HepG2 (cell line): ENCODE results near the gene AS3MT. TPM values are rescaled to one million over a fixed set of nuclear protein-coding genes. Genes with fewer than 3 reads are reported as not detected.

ENCODE experiments used
- ATAC-seq: fragments of 200-7000 bp; cut with Tn5 transposase; 3 replicates; pipeline ENCODE4 v1.9.1; 2020; ENCODE audit warnings: mild to moderate bottlenecking, moderate library complexity
- BruUV-seq: library from RNA; stranded (reverse); fragments of 400-500 nt; replicated peaks from 2 replicates; lab custom pipeline; 2021; lab: Mats Ljungman, UMichigan
- CTCF ChIA-PET: fragments of 300-600 bp; formaldehyde crosslinking; extraction: SDS; loops from one replicate; lab custom pipeline; 2021; ENCODE audit warnings: low total read pairs, inconsistent platforms, low intra/inter-chr PET ratio; lab: Yijun Ruan, JAX
- POLR2A ChIA-PET: fragments of 350-600 bp; sonication (Branson Sonifier 250); formaldehyde crosslinking; loops from one replicate; lab custom pipeline; 2020; ENCODE audit warnings: antibody characterized with exemption, inconsistent platforms; lab: Yijun Ruan, JAX
- DNase-seq: peaks from one replicate; pipeline ENCODE4 v3.0.0-alpha.2; 2015; ENCODE audit warnings: low spot score
- FAIRE-seq: peaks from 3 replicates; lab custom pipeline; 2011; peaks lifted over from hg19 to GRCh38; lab: Jason Lieb, UNC
- H2AFZ ChIP-seq: one replicate; pipeline ENCODE4 v1.6.1; 2011; ENCODE audit warnings: low read length, inconsistent platforms
- H3K27ac ChIP-seq: fragments of 300-600 bp; 3 replicates; pipeline ENCODE4 v1.8.0; 2011; ENCODE audit warnings: mixed run types, mild to moderate bottlenecking, mixed read lengths, low read length, inconsistent platforms; ENCODE audit not compliant: insufficient read depth; ENCODE audit errors: extremely low read length
- H3K27me3 ChIP-seq, 2 experiments: fragments of 200-600 bp in 1 of 2; 2 replicates in 1 of 2; 3 replicates in 1 of 2; pipeline versions ENCODE4 v1.6.0 to v1.8.0; 2011; ENCODE audit warnings: low read length in 2 of 2, mild to moderate bottlenecking in 2 of 2, moderate library complexity in 2 of 2, inconsistent platforms in 1 of 2; ENCODE audit not compliant: insufficient read depth in 2 of 2, control insufficient read depth in 1 of 2
- H3K36me3 ChIP-seq, 2 experiments: fragments of 200-600 bp in 1 of 2; replicated peaks in 1 of 2; 2 replicates in 1 of 2; 3 replicates in 1 of 2; pipeline versions ENCODE4 v1.5.1 to v1.8.0; 2011; ENCODE audit warnings: low read length in 2 of 2, inconsistent platforms in 1 of 2; ENCODE audit not compliant: insufficient read depth in 2 of 2, control insufficient read depth in 1 of 2
- H3K4me1 ChIP-seq: 2 replicates; pipeline ENCODE4 v1.5.1; 2012; ENCODE audit warnings: low read length, inconsistent platforms; ENCODE audit not compliant: insufficient read depth
- H3K4me2 ChIP-seq: 2 replicates; pipeline ENCODE4 v1.6.0; 2011; ENCODE audit warnings: low read depth, low read length, inconsistent platforms
- H3K4me3 ChIP-seq, 3 experiments: fragments of 200-600 bp in 1 of 3; sonication (generic), shearing (Covaris generic) in 1 of 3; replicated peaks in 1 of 3; 2 replicates each; pipeline ENCODE4 v1.5.1; 2011 to 2016; ENCODE audit warnings: low read length in 3 of 3, inconsistent platforms in 2 of 3, low read depth in 2 of 3, mild to moderate bottlenecking in 2 of 3, control low read depth in 1 of 3, mixed read lengths in 1 of 3; ENCODE audit not compliant: insufficient read depth in 1 of 3
- H3K79me2 ChIP-seq: one replicate; pipeline ENCODE4 v1.6.1; 2011; ENCODE audit warnings: low read length, inconsistent platforms; ENCODE audit not compliant: insufficient read depth
- H3K9ac ChIP-seq: 2 replicates; pipeline ENCODE4 v1.6.0; 2011; ENCODE audit warnings: mild to moderate bottlenecking, low read depth, low read length, inconsistent platforms; ENCODE audit not compliant: insufficient read depth
- H3K9me3 ChIP-seq: 2 replicates; pipeline ENCODE4 v1.5.1; 2012; ENCODE audit warnings: mild to moderate bottlenecking, low read length
- H4K20me1 ChIP-seq: 2 replicates; pipeline ENCODE4 v1.6.0; 2011; ENCODE audit warnings: inconsistent platforms, mild to moderate bottlenecking, low read length, moderate library complexity; ENCODE audit not compliant: insufficient read depth
- CBX5 ChIP-seq: sonication (generic); formaldehyde crosslinking; IDR thresholded peaks from 2 replicates; pipeline ENCODE4 v1.4.0; 2020; ENCODE audit warnings: missing genetic modification reagents, borderline replicate concordance
- KAT7 ChIP-seq: IDR thresholded peaks from 2 replicates; pipeline ENCODE4 v1.6.1; 2018; ENCODE audit warnings: borderline replicate concordance, missing compliant biosample characterization
- MEIS2 ChIP-seq: sonication (generic); formaldehyde crosslinking; IDR thresholded peaks from 2 replicates; pipeline ENCODE4 v1.9.0; 2021; ENCODE audit warnings: mild to moderate bottlenecking, missing genetic modification reagents
- MNT ChIP-seq: fragments of 450-650 bp; IDR thresholded peaks from 2 replicates; pipeline ENCODE4 v1.6.1; 2016
- NFKBIZ ChIP-seq: IDR thresholded peaks from 2 replicates; pipeline ENCODE4 v1.6.1; 2018; ENCODE audit warnings: missing genetic modification reagents, missing compliant biosample characterization
- NR2F1 ChIP-seq, 2 experiments: fragments of 450-650 bp in 1 of 2; formaldehyde crosslinking in 1 of 2; IDR thresholded peaks; 2 replicates each; pipeline versions ENCODE4 v1.5.0 to v1.6.1; 2016 to 2020; ENCODE audit warnings: mild to moderate bottlenecking in 1 of 2, missing compliant biosample characterization in 1 of 2, missing genetic modification reagents in 1 of 2, moderate library complexity in 1 of 2
- PHF20 ChIP-seq: sonication (generic); formaldehyde crosslinking; IDR thresholded peaks from 2 replicates; pipeline ENCODE4 v1.5.0; 2020; ENCODE audit warnings: mild to moderate bottlenecking, missing genetic modification reagents
- PTBP1 ChIP-seq: fragments of 200-400 bp; formaldehyde crosslinking; IDR thresholded peaks from 2 replicates; pipeline ENCODE4 v1.6.1; 2018; ENCODE audit warnings: low read length, low read depth; ENCODE audit not compliant: poor library complexity, severe bottlenecking
- RBFOX2 ChIP-seq: fragments of 200-400 bp; formaldehyde crosslinking; IDR thresholded peaks from 2 replicates; pipeline ENCODE4 v1.6.1; 2017; ENCODE audit warnings: low read depth, mild to moderate bottlenecking, low read length
- REXO4 ChIP-seq: sonication (generic); formaldehyde crosslinking; IDR thresholded peaks from 2 replicates; pipeline ENCODE4 v1.8.0; 2022; ENCODE audit warnings: missing genetic modification reagents, mild to moderate bottlenecking, borderline replicate concordance
- SAP130 ChIP-seq: IDR thresholded peaks from 2 replicates; pipeline ENCODE4 v1.6.1; 2016; ENCODE audit warnings: low read depth
- SIN3A ChIP-seq: IDR thresholded peaks from 2 replicates; pipeline ENCODE4 v1.6.1; 2011; ENCODE audit warnings: low read depth, mild to moderate bottlenecking, control low read depth, low read length, borderline replicate concordance
- ZNF281 ChIP-seq: sonication (generic); formaldehyde crosslinking; IDR thresholded peaks from 2 replicates; pipeline ENCODE4 v1.4.0; 2020; ENCODE audit warnings: missing genetic modification reagents, borderline replicate concordance
- ZNF597 ChIP-seq: sonication (generic); formaldehyde crosslinking; IDR thresholded peaks from 2 replicates; pipeline ENCODE4 v1.5.0; 2020; ENCODE audit warnings: missing genetic modification reagents
- WGBS: methylation state at CpG from one replicate; pipeline ENCODE4 v1.1.6; 2017; ENCODE audit warnings: low lambda C conversion rate; 5-methylcytosine and 5-hydroxymethylcytosine counted together
- in situ Hi-C: cut with HindIII; loops from 2 replicates; pipeline ENCODE4 v1.10.0; 2017; ENCODE audit warnings: low pct_unique_long_range_greater_than_20kb; ENCODE audit not compliant: extremely low pct_ligation_motif_present
- intact Hi-C: fragments of 100-400 bp; cut with micrococcal nuclease; formaldehyde crosslinking; loops from one replicate; pipeline ENCODE4 v1.10.0; 2022; ENCODE audit not compliant: unreplicated experiment
- polyA plus RNA-seq, 8 experiments: library from polyadenylated mRNA; depleted of rRNA in 3 of 8; stranded (reverse) in 7 of 8; unstranded in 1 of 8; fragments of >200 nt; fragmentation: Illumina TruSeq in 4 of 8; extraction: Trizol in 4 of 8; gene quantifications; 2 replicates each; pipeline versions ENCODE4 v1.2.1 to v1.2.3, GENCODE V29; 2011 to 2016; ENCODE audit warnings: low read depth in 4 of 8, missing spikeins in 1 of 8, mixed read lengths in 1 of 8; ENCODE audit not compliant: insufficient read depth in 1 of 8
- total RNA-seq, 5 experiments: library from RNA; depleted of rRNA; stranded (reverse); fragments of >200 nt; fragmentation: Illumina TruSeq; extraction: Trizol; gene quantifications; 2 replicates each; pipeline ENCODE4 v1.2.3, GENCODE V29; 2016; ENCODE audit warnings: low read depth in 1 of 5

The AS3MT gene
- total and polyA plus RNA-seq, 2 of the 13 experiments (the other 11 are each of a cell fraction or from before 2014, with no cell fraction given): 8.7 to 17.4 TPM

GRCh38 chr10:102822222-102822621, 47.0 kb upstream of the AS3MT start:
- intact Hi-C loops: no loop called here
- TF ChIP-seq MEIS2 (no peak), ZNF597 (CRISPR knock-in tag) (no peak), SIN3A (no peak), REXO4 (CRISPR knock-in tag) (no peak), MNT (no peak), RBFOX2 (no peak), PHF20 (no peak), PTBP1 (no peak), NFKBIZ (CRISPR knock-in tag) (no peak), SAP130 (CRISPR knock-in tag) (no peak), NR2F1 (CRISPR knock-in tag; IDR thresholded peaks at IDR 0.05) (no peak), KAT7 (CRISPR knock-in tag) (no peak), ZNF281 (CRISPR knock-in tag) (no peak), CBX5 (CRISPR knock-in tag) (no peak)
- TF ChIP-seq, all 625 proteins: peak for 0
- Histone ChIP-seq H3K36me3 (no peaks in the 10 kb centered on the region), H3K4me1 (peaks cover 17% of the 10 kb centered on the region), H3K4me2 (no peak overlapping the region), H3K79me2 (no peaks in the 10 kb centered on the region), H3K4me3 (no peak overlapping the region), H3K27ac (no peak overlapping the region), H4K20me1 (no peaks in the 10 kb centered on the region), H3K27me3 (no peaks in the 10 kb centered on the region), H3K9me3 (no peaks in the 10 kb centered on the region), H2AFZ (no peak overlapping the region), H3K9ac (no peak overlapping the region)
- ChIA-PET POLR2A (no interaction called here), CTCF (no interaction called here)
- FAIRE-seq: no peak
- in situ Hi-C loops: no loop called here
- 77% methylated on average over 10 of the region's 12 CpGs for WGBS
- ATAC-seq: no peak
- BruUV-seq: no TSS peak
- no peak for DNase-seq
